Activated naive CD8-positive, alpha-beta T cell treated with anti-CD3 and anti-CD28 coated beads, Interleukin-2, amount 10 ng/mL, durations not matched to agents 7 days and 5 days (primary cell): ENCODE measurements around the gene EDC3. TPM values are rescaled to one million over a fixed set of nuclear protein-coding genes. Genes with fewer than 3 reads are reported as not detected.
"Not testable (repeated sequence)": the region's sequence is repeated elsewhere in the genome, so short reads cannot be mapped to it uniquely, and the experiment has no call there.

Experiments used
- ATAC-seq: fragments of 150-1000 bp; cut with Tn5 transposase; one replicate; pipeline ENCODE4 v1.10.0; 2021; ENCODE audit warnings: low read depth, moderate library complexity
- POLR2A ChIA-PET: fragments of 350-600 bp; sonication (Branson Sonifier 250); formaldehyde crosslinking; loops from one replicate; lab custom pipeline; 2021; ENCODE audit warnings: antibody characterized with exemption; lab: Charles Lee
- DNase-seq: peaks from one replicate; pipeline ENCODE4 v3.0.0; 2021
- H3K27ac Mint-ChIP-seq: one replicate; pipeline ENCODE4 v1.8.0; 2022; ENCODE audit warnings: mild to moderate bottlenecking, mixed read lengths
- H3K27me3 Mint-ChIP-seq: one replicate; pipeline ENCODE4 v1.8.0; 2022; ENCODE audit warnings: mild to moderate bottlenecking, moderate library complexity, mixed read lengths
- H3K36me3 Mint-ChIP-seq: one replicate; pipeline ENCODE4 v1.8.0; 2021; ENCODE audit warnings: mild to moderate bottlenecking, mixed read lengths
- H3K4me1 Mint-ChIP-seq: one replicate; pipeline ENCODE4 v1.8.0; 2021; ENCODE audit warnings: mixed read lengths
- H3K4me3 Mint-ChIP-seq: one replicate; pipeline ENCODE4 v1.8.0; 2022; ENCODE audit warnings: mild to moderate bottlenecking, moderate library complexity, mixed read lengths
- H3K9me3 Mint-ChIP-seq: one replicate; pipeline ENCODE4 v1.8.0; 2021; ENCODE audit warnings: mixed read lengths
- total RNA-seq, 2 experiments: library from RNA; stranded (reverse); gene quantifications; one replicate each; pipeline ENCODE4 v1.2.3, GENCODE V29; 2021

Gene EDC3
- total RNA-seq, 2 experiments from 2014 or later = 46.7 to 47.0 TPM

DNA sequence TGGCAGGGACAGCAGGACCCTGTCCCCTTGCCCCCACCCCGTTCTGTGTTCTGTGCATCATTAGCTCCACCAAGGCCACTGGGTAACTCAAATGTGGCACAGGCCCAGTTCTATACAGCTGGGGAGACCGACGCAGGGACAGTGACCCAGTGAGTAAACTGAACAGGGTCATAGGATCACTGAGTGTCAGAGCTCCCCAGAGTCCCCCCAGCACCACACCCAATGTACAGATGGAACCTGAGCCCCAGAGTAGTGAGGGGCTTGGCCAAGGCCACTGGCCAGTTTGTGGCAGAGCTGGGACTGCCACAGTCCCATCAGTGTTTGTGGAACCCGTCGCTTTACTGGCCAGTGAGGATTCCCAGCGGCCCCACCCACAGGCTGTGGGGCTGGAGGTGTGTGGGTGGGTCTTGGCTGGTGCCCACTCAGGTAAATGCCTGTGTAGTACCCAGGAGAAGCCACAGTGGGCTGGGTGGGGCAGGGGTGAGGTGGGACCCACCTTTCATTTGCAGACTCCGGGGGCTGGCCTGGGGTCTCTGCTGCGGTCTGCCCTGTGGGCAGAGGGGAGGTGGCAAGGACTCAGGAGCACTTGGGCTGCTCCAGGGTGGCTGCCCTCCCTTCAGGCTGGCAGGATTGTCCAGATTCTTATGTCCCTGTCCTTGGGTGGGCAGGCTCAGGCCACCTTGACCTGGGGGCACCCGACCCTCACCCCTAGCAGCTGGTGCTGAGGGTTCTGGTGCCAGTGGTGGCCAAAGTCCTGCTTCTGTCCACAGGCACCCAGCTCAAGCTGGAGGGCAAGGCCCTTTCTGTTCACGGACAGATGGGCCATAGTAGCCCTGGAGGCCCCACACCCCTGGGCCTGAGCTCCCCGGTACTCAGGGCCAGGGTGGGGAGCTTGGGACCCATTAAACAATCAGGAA lies 91.8 kb downstream of the EDC3 start:
- Mint-ChIP-seq H3K36me3 (no peaks in the 10 kb centered on the region), H3K9me3 (no peaks in the 10 kb centered on the region), H3K4me1 (peaks cover 7% of the 10 kb centered on the region), H3K27me3 (no peaks in the 10 kb centered on the region), H3K27ac (no peak overlapping the region), H3K4me3 (no peak overlapping the region)
- DNase-seq (no peak), ATAC-seq (peak; percentile 7)
- POLR2A ChIA-PET = interaction anchor here (1.0 kb wide), 1 partner anchor 11 kb away, joined by 4 read pairs; no protein-coding TSS in a partner anchor

- no peak for DNase-seq
- H3K27ac Mint-ChIP-seq = no peak overlapping the region
- H3K36me3 Mint-ChIP-seq = no peaks in the 10 kb centered on the region
- H3K27me3 Mint-ChIP-seq = no peaks in the 10 kb centered on the region
- peaks cover 10% of the 10 kb centered on the region for H3K4me1 Mint-ChIP-seq
- H3K9me3 Mint-ChIP-seq = no peaks in the 10 kb centered on the region
- no peak for ATAC-seq
- POLR2A ChIA-PET = interaction anchor here (0.9 to 1.0 kb wide), 2 partner anchors 12 to 219 kb away, joined by 3 to 4 read pairs; no protein-coding TSS in a partner anchor
- no peak overlapping the region for H3K4me3 Mint-ChIP-seq
Measured at GRCh38 chr15:74603026-74603788, 92.6 kb downstream of the EDC3 start.

DNA sequence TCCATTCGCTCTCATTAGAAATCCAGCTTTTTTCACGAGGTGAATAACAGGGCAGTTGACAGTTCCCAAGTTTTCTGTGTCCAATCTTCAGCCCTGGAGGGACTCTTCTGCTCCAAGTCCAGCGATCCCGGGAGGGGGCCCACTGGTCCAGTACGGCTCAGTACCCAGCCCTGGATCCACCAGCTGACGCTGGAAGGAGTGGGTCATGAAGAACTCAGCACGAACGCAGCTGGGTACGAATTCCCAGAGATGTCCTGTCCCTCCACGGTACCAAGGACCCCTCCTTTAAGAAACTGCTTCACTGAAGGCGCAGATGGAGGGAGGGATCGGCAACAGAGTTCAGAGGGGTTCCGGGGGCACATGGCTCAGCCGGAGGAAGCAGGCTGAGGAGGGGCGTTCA lies 96.7 kb downstream of the EDC3 start:
- peak overlapping the region; percentile 95 for H3K27ac Mint-ChIP-seq
- H3K9me3 Mint-ChIP-seq = no peaks in the 10 kb centered on the region
- peak overlapping the region; percentile 96 for H3K4me3 Mint-ChIP-seq
- H3K36me3 Mint-ChIP-seq = peaks cover 4% of the 10 kb centered on the region
- ATAC-seq (no peak), DNase-seq (no peak)
- peaks cover 14% of the 10 kb centered on the region for H3K4me1 Mint-ChIP-seq
- H3K27me3 Mint-ChIP-seq = no peaks in the 10 kb centered on the region
- POLR2A ChIA-PET = interaction anchor here (0.6 to 4.0 kb wide), 6 partner anchors 13 to 221 kb away, joined by 3 to 49 read pairs (median 6); partner anchors contain the start of genes ARID3B, CLK3 and UBL7

GRCh38 chr15:74598126-74598842 lies 97.5 kb downstream of the EDC3 start:
- Mint-ChIP-seq H3K4me1 (peaks cover 14% of the 10 kb centered on the region), H3K27me3 (no peaks in the 10 kb centered on the region), H3K27ac (peak overlapping the region; percentile 95), H3K36me3 (peaks cover 4% of the 10 kb centered on the region), H3K9me3 (no peaks in the 10 kb centered on the region), H3K4me3 (peak overlapping the region; percentile 96)
- DNase-seq = peak; percentile 90
- ATAC-seq = peak; percentile 96
- POLR2A ChIA-PET = interaction anchor here (0.6 to 4.0 kb wide), 10 partner anchors 14 to 220 kb away, joined by 3 to 49 read pairs (median 4); partner anchors contain the start of genes ARID3B, CLK3 and UBL7

DNA sequence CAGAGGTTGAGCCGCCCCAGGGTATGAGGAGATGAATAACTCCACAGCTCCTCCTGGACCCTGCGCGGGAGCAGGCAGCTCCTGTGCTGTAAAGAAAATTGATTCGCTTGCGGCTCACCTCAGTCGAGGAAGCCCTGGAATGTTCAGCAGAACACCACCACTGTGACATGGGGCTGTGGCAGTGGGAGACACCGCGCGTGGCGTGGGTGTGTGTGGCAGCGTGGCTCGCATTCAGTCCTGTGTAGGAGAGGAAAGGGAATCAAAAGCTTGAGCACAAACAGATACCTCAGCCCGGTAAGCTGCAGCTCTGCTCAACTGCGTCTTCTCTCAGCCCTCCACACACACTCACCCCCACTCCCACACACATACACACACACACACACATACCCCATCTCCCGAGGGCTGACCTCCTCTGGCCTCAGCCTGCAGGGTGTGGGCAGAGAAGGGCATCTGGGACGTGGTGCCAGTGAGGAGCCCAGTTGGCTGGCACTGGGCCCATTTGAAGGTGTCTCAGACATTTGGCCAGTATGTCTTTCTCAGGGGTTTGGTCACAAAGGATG lies 98.6 kb downstream of the EDC3 start:
- H3K36me3 Mint-ChIP-seq, H3K4me3 Mint-ChIP-seq, DNase-seq, ATAC-seq, H3K9me3 Mint-ChIP-seq, H3K27me3 Mint-ChIP-seq: not testable (repeated sequence)
- POLR2A ChIA-PET = interaction anchor here (1.8 to 4.0 kb wide), 3 partner anchors 15 to 136 kb away, joined by 6 to 49 read pairs (median 20); partner anchors contain the start of genes ARID3B, CLK3 and UBL7
- H3K27ac Mint-ChIP-seq = peak overlapping the region; percentile 9
- peaks cover 14% of the 10 kb centered on the region for H3K4me1 Mint-ChIP-seq

- H3K27ac Mint-ChIP-seq, DNase-seq, H3K27me3 Mint-ChIP-seq, POLR2A ChIA-PET, H3K9me3 Mint-ChIP-seq, ATAC-seq, H3K36me3 Mint-ChIP-seq, H3K4me3 Mint-ChIP-seq: not testable (repeated sequence)
- peaks cover 14% of the 10 kb centered on the region for H3K4me1 Mint-ChIP-seq
Measured at GRCh38 chr15:74596736-74597135, 99.1 kb downstream of the EDC3 start.

DNA sequence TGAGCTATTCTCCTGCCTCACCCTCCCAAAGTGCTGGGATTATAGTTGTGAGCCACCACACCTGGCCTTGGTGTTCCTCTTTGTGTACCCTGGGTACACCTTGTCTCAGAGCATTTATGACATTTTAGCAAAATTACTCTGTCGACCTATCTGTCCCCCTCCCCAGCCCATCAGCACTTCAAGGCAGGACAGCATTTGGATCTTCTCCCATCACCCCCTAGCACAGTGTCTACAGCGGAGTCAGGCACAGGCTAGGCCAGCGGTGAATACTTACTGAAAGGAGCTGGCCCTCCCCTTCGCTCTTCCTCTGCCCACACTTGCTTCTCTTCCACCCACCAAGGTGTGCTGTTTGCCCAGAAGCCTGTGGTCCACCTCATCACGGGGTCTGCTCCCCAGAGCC lies 100.6 kb downstream of the EDC3 start:
- DNase-seq (no peak), ATAC-seq (no peak)
- POLR2A ChIA-PET = no interaction called here
- H3K27me3 Mint-ChIP-seq = no peaks in the 10 kb centered on the region
- no peaks in the 10 kb centered on the region for H3K9me3 Mint-ChIP-seq
- no peak overlapping the region for H3K27ac Mint-ChIP-seq
- H3K4me1 Mint-ChIP-seq = peaks cover 14% of the 10 kb centered on the region
- H3K4me3 Mint-ChIP-seq = no peak overlapping the region
- H3K36me3 Mint-ChIP-seq = peaks cover 5% of the 10 kb centered on the region

- Mint-ChIP-seq H3K4me1 (peaks cover 12% of the 10 kb centered on the region), H3K9me3 (no peaks in the 10 kb centered on the region), H3K36me3 (peaks cover 7% of the 10 kb centered on the region), H3K27me3 (no peaks in the 10 kb centered on the region), H3K27ac (no peak overlapping the region), H3K4me3 (no peak overlapping the region)
- DNase-seq = no peak
- ATAC-seq = no peak
- POLR2A ChIA-PET = no interaction called here
Measured at GRCh38 chr15:74594455-74594854, 101.4 kb downstream of the EDC3 start.

- H3K4me3 Mint-ChIP-seq = no peak overlapping the region
- H3K27ac Mint-ChIP-seq = no peak overlapping the region
- H3K36me3 Mint-ChIP-seq = peaks cover 7% of the 10 kb centered on the region
- DNase-seq = no peak
- H3K9me3 Mint-ChIP-seq = no peaks in the 10 kb centered on the region
- H3K27me3 Mint-ChIP-seq = no peaks in the 10 kb centered on the region
- peaks cover 5% of the 10 kb centered on the region for H3K4me1 Mint-ChIP-seq
- POLR2A ChIA-PET = no interaction called here
- ATAC-seq = no peak
Measured at GRCh38 chr15:74593122-74593521, 102.7 kb downstream of the EDC3 start.

DNA sequence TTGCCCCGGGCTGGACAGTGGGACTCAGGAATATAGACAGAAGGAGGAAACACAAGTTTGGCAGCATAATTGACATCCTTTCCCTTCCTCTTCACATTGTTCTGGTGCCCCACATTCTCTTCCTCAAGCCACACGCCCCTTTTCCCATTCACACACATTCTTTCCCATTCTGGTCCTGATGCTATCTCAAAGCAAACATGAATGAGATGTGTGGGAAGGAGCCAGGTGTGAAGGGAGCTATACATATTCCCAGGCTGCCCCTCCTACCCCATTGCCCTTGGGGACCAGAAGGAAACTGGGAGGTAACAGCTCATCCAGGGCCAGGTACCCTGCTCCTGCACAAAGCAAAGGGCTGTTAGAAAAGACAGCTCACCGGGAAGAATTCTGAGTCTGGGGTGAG lies 103.6 kb downstream of the EDC3 start:
- no peak overlapping the region for H3K27ac Mint-ChIP-seq
- no peaks in the 10 kb centered on the region for H3K27me3 Mint-ChIP-seq
- peaks cover 7% of the 10 kb centered on the region for H3K36me3 Mint-ChIP-seq
- no peak for ATAC-seq
- no peaks in the 10 kb centered on the region for H3K9me3 Mint-ChIP-seq
- no peak for DNase-seq
- POLR2A ChIA-PET = no interaction called here
- H3K4me3 Mint-ChIP-seq = no peak overlapping the region
- no peaks in the 10 kb centered on the region for H3K4me1 Mint-ChIP-seq

DNA sequence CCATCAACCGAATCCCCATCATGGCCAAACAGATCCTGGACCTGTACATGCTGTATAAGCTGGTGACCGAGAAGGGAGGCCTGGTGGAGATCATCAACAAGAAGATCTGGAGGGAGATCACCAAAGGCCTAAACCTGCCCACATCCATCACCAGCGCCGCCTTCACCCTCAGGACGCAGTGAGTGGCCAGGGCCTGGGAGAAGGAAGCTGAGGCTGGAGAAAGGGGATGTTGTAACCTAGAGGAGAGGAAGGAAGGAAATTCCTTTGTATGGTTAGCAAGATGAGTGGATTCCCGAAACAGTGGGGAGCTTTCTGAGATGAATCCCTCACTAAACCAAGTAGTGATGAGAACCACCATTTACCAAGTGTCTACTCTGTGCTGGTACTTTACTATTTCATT lies 106.0 kb downstream of the EDC3 start:
- POLR2A ChIA-PET = no interaction called here
- no peak overlapping the region for H3K27ac Mint-ChIP-seq
- ATAC-seq (no peak), DNase-seq (no peak)
- H3K9me3 Mint-ChIP-seq = no peaks in the 10 kb centered on the region
- peaks cover 8% of the 10 kb centered on the region for H3K36me3 Mint-ChIP-seq
- H3K27me3 Mint-ChIP-seq = no peaks in the 10 kb centered on the region
- H3K4me3 Mint-ChIP-seq = no peak overlapping the region
- peaks cover 6% of the 10 kb centered on the region for H3K4me1 Mint-ChIP-seq

DNA sequence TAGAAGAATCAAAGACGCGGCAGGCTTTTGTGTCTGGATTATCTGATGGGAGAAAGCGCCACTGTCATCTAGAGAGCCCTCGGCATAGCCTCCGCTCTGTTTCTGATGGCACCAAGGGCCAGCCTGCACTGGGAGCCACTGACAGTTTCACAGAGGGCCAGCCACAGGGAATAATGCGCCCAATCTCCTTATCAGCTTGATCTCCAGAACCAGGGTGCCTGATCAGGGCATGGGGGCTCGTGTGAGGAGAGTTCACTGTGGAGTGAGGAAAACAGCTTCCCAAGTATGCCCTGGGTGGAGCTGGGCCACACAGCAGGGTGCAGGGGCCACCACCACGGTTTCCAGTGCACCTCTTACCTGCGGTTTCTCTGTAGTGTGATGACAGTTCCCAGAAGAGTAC lies 110.0 kb downstream of the EDC3 start:
- H3K27me3 Mint-ChIP-seq = no peaks in the 10 kb centered on the region
- no peak for DNase-seq
- no peak overlapping the region for H3K4me3 Mint-ChIP-seq
- peaks cover 9% of the 10 kb centered on the region for H3K36me3 Mint-ChIP-seq
- H3K27ac Mint-ChIP-seq = no peak overlapping the region
- ATAC-seq = no peak
- H3K4me1 Mint-ChIP-seq = peaks cover 12% of the 10 kb centered on the region
- H3K9me3 Mint-ChIP-seq = no peaks in the 10 kb centered on the region
- POLR2A ChIA-PET = no interaction called here
